ENCODE results near the gene AKAP13.

GRCh38 chr15:85763673-85764633 lies 383.6 kb downstream of the AKAP13 start:
- TF ChIP-seq, protein P1, sequence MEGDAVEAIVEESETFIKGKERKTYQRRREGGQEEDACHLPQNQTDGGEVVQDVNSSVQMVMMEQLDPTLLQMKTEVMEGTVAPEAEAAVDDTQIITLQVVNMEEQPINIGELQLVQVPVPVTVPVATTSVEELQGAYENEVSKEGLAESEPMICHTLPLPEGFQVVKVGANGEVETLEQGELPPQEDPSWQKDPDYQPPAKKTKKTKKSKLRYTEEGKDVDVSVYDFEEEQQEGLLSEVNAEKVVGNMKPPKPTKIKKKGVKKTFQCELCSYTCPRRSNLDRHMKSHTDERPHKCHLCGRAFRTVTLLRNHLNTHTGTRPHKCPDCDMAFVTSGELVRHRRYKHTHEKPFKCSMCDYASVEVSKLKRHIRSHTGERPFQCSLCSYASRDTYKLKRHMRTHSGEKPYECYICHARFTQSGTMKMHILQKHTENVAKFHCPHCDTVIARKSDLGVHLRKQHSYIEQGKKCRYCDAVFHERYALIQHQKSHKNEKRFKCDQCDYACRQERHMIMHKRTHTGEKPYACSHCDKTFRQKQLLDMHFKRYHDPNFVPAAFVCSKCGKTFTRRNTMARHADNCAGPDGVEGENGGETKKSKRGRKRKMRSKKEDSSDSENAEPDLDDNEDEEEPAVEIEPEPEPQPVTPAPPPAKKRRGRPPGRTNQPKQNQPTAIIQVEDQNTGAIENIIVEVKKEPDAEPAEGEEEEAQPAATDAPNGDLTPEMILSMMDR (IDR thresholded peaks at IDR 0.05; ENCODE audit: low read depth, low read length) = no peak
- TF ChIP-seq POLR2A (IDR thresholded peaks at IDR 0.05; ENCODE audit: extremely low read depth, insufficient read length) = no peak

All from NB4 (cell line).